Endothelial cell of umbilical vein (primary cell): ENCODE measurements around the gene TMEM52B. TPM values are rescaled to one million over a fixed set of nuclear protein-coding genes. Genes with fewer than 3 reads are reported as not detected.
A peak's percentile ranks its signal among the peaks of the same experiment; 100 is the strongest.

ENCODE experiments used
- BruUV-seq: library from RNA; stranded (reverse); fragments of 400-500 nt; replicated peaks from 2 replicates; lab custom pipeline; 2021; lab: Mats Ljungman, UMichigan
- CTCF ChIA-PET: fragments of 300-600, 350-600 bp; sonication (Branson Sonifier 250); formaldehyde crosslinking; loops from one replicate; lab custom pipeline; 2021; ENCODE audit warnings: antibody characterized with exemption, inconsistent platforms; lab: Charles Lee
- POLR2A ChIA-PET: fragments of 300-600, 350-600 bp; sonication (Branson Sonifier 250); formaldehyde crosslinking; loops from one replicate; lab custom pipeline; 2021; ENCODE audit warnings: antibody characterized with exemption, inconsistent platforms; lab: Charles Lee
- DNase-seq: peaks from one replicate; pipeline ENCODE4 v3.0.0-alpha.2; 2011; ENCODE audit warnings: low read depth, low spot score
- FAIRE-seq: peaks from 2 replicates; lab custom pipeline; 2011; peaks lifted over from hg19 to GRCh38; lab: Jason Lieb, UNC
- H2AFZ ChIP-seq: 2 replicates; pipeline ENCODE4 v1.6.0; 2012; ENCODE audit warnings: low read depth, low read length, control low read depth, inconsistent platforms
- H3K27ac ChIP-seq: 2 replicates; pipeline ENCODE4 v1.5.1; 2011; ENCODE audit warnings: low read depth, mild to moderate bottlenecking, control low read depth, low read length, moderate library complexity; ENCODE audit not compliant: insufficient read depth
- H3K27me3 ChIP-seq, 2 experiments: 2 replicates each; pipeline versions ENCODE4 v1.6.0 to v1.6.1; 2011; ENCODE audit warnings: low read length in 2 of 2, mixed read lengths in 1 of 2; ENCODE audit not compliant: control insufficient read depth in 2 of 2, insufficient read depth in 2 of 2
- H3K36me3 ChIP-seq, 2 experiments: 2 replicates in 1 of 2; 3 replicates in 1 of 2; pipeline ENCODE4 v1.5.1; 2011; ENCODE audit warnings: low read length in 2 of 2, mild to moderate bottlenecking in 1 of 2, moderate library complexity in 1 of 2; ENCODE audit not compliant: control insufficient read depth in 2 of 2, insufficient read depth in 2 of 2; ENCODE audit errors: extremely low read depth in 1 of 2
- H3K4me1 ChIP-seq: 3 replicates; pipeline ENCODE4 v1.5.1; 2011; ENCODE audit warnings: mild to moderate bottlenecking, low read length; ENCODE audit not compliant: control insufficient read depth, insufficient read depth; ENCODE audit errors: extremely low read depth
- H3K4me2 ChIP-seq: 2 replicates; pipeline ENCODE4 v1.6.1; 2011; ENCODE audit warnings: low read length, control low read depth, mixed read lengths; ENCODE audit not compliant: insufficient read depth
- H3K4me3 ChIP-seq, 3 experiments: fragments of 200-600 bp in 1 of 3; sonication (generic), shearing (Covaris generic) in 1 of 3; replicated peaks in 1 of 3; 2 replicates each; pipeline ENCODE4 v1.5.1; 2011 to 2016; ENCODE audit warnings: control low read depth in 3 of 3, low read length in 3 of 3, mild to moderate bottlenecking in 2 of 3, inconsistent platforms in 1 of 3, low read depth in 1 of 3, moderate library complexity in 1 of 3; ENCODE audit not compliant: insufficient read depth in 1 of 3
- H3K79me2 ChIP-seq: 2 replicates; pipeline ENCODE4 v1.6.0; 2012; ENCODE audit warnings: low read length, inconsistent platforms; ENCODE audit not compliant: control insufficient read depth, insufficient read depth
- H3K9ac ChIP-seq: replicated peaks from 2 replicates; pipeline ENCODE3; 2011; ENCODE audit warnings: low read length, control low read depth; ENCODE audit not compliant: insufficient read depth; ENCODE audit errors: extremely low read depth
- H3K9me1 ChIP-seq: replicated peaks from 3 replicates; pipeline ENCODE4 v1.6.0; 2011; ENCODE audit warnings: mild to moderate bottlenecking, low read length; ENCODE audit not compliant: control insufficient read depth, insufficient read depth; ENCODE audit errors: extremely low read depth
- H3K9me3 ChIP-seq: replicated peaks from 2 replicates; pipeline ENCODE4 v1.5.1; 2012; ENCODE audit warnings: low read length, inconsistent platforms; ENCODE audit not compliant: control insufficient read depth, insufficient read depth
- H4K20me1 ChIP-seq: replicated peaks from 2 replicates; pipeline ENCODE3; 2011; ENCODE audit warnings: mild to moderate bottlenecking, low read length; ENCODE audit not compliant: control insufficient read depth, insufficient read depth; ENCODE audit errors: extremely low read depth
- EZH2 ChIP-seq: IDR thresholded peaks from 2 replicates; pipeline ENCODE4 v1.6.1; 2012; ENCODE audit warnings: borderline replicate concordance, low read depth, mild to moderate bottlenecking, moderate library complexity, low read length, inconsistent platforms; ENCODE audit not compliant: severe bottlenecking
- FOS ChIP-seq: IDR thresholded peaks from 2 replicates; pipeline ENCODE4 v1.6.1; 2011; ENCODE audit warnings: mild to moderate bottlenecking, low read length, moderate library complexity, borderline replicate concordance; ENCODE audit not compliant: insufficient read depth
- GATA2 ChIP-seq: IDR thresholded peaks from 2 replicates; pipeline ENCODE4 v1.7.0; 2011; ENCODE audit warnings: low read depth, mild to moderate bottlenecking, moderate library complexity, mixed read lengths, low read length; ENCODE audit not compliant: insufficient read length, insufficient read depth
- JUN ChIP-seq: IDR thresholded peaks from 2 replicates; pipeline ENCODE4 v1.6.1; 2011; ENCODE audit warnings: borderline replicate concordance, low read depth; ENCODE audit not compliant: insufficient read length, insufficient read depth
- MAX ChIP-seq: IDR thresholded peaks from 2 replicates; pipeline ENCODE4 v1.6.1; 2011; ENCODE audit not compliant: insufficient read depth, insufficient read length
- MYC ChIP-seq: IDR thresholded peaks from one replicate; pipeline ENCODE4 v1.6.1; 2011; ENCODE audit warnings: mild to moderate bottlenecking, low read depth, low read length
- POLR2A ChIP-seq: IDR thresholded peaks from 2 replicates; pipeline ENCODE4 v1.6.1; 2012; ENCODE audit warnings: low read depth, mild to moderate bottlenecking, control low read depth, low read length
- POLR2AphosphoS5 ChIP-seq: IDR thresholded peaks from 2 replicates; pipeline ENCODE4 v1.6.1; 2012; ENCODE audit warnings: low read depth, mild to moderate bottlenecking, control low read depth, low read length, moderate library complexity; ENCODE audit not compliant: insufficient read depth
- dilution Hi-C: fragments of 300-500 bp; cut with MboI; formaldehyde crosslinking; loops from one replicate; pipeline ENCODE4 v1.15.0; 2019; ENCODE audit warnings: low sequenced_read_pairs; ENCODE audit not compliant: extremely low pct_ligation_motif_present
- intact Hi-C: fragments of 100-400 bp; cut with micrococcal nuclease; formaldehyde crosslinking; loops from one replicate; pipeline ENCODE4 v1.10.0; 2022
- polyA plus RNA-seq, 4 experiments: library from polyadenylated mRNA; depleted of rRNA in 3 of 4; stranded (reverse) in 3 of 4; unstranded in 1 of 4; fragments of >200 nt; gene quantifications; 2 replicates each; pipeline versions ENCODE4 v1.2.1 to v1.2.3, GENCODE V29; 2011 to 2012; ENCODE audit warnings: missing spikeins in 1 of 4
- total RNA-seq: library from RNA; stranded (reverse); gene quantifications from 2 replicates; pipeline ENCODE4 v1.2.3, GENCODE V29; 2021
- TF ChIP-seq, protein P1 (sequence below), 2 donors: IDR thresholded peaks; 1 replicate in 1 of 2; 2 replicates in 1 of 2; pipeline ENCODE4 v1.5.1; 2011; ENCODE audit warnings: low read length in 2 of 2, mild to moderate bottlenecking in 2 of 2, moderate library complexity in 2 of 2, control low read depth in 1 of 2, inconsistent platforms in 1 of 2, low read depth in 1 of 2; ENCODE audit not compliant: insufficient read depth in 1 of 2; ENCODE audit errors: extremely low read depth in 1 of 2

The TMEM52B gene
- total and polyA plus RNA-seq, 2 donors (not counting 3 experiments of a cell fraction or from before 2014, with no cell fraction given), result 0.24 TPM; not detected in 1

DNA sequence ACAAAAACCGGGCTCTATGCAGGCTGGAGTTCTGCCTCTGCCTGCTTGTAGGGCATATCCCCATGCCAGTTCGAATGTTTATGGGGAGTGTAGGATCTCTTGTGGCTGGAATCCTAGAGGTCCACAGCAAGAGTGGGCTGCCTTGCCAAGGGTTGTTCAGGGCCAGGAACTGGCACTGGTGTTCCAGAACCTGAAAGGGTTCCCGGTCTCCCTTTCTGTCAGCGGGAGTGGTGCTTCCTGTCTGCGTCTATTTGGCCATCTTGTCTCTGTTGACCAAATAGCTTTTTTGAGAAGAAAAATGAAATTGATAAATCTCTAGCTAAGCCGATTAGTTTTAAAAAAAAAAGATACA lies 24.7 kb upstream of the TMEM52B start:
- no peak overlapping the region for H3K27ac ChIP-seq
- peak overlapping the region; percentile 91 for H3K4me2 ChIP-seq
- no peaks in the 10 kb centered on the region for H4K20me1 ChIP-seq
- no peaks in the 10 kb centered on the region for H3K9me3 ChIP-seq
- H3K9ac ChIP-seq, result no peak overlapping the region
- no peaks in the 10 kb centered on the region for H3K79me2 ChIP-seq
- ChIA-PET POLR2A (no interaction called here), CTCF (interaction anchor here (0.8 to 4.0 kb wide), 11 partner anchors 10 to 596 kb away, joined by 3 to 49 read pairs (median 6); partner anchors contain the start of genes GABARAPL1 and OLR1)
- H3K4me3 ChIP-seq, result peak overlapping the region in 2 of 3 experiments; percentile 44 to 67
- intact Hi-C loops (loop anchor here (10.0 kb wide), 1 partner anchor 181 kb away; no protein-coding TSS in a partner anchor), dilution Hi-C loops (no loop called here)
- DNase-seq (no peak), FAIRE-seq (no peak)
- peaks cover 5% of the 10 kb centered on the region for H3K4me1 ChIP-seq
- no TSS peak for BruUV-seq
- H2AFZ ChIP-seq, result peak overlapping the region; percentile 99
- H3K36me3 ChIP-seq, result no peaks in the 10 kb centered on the region
- H3K9me1 ChIP-seq, result no peaks in the 10 kb centered on the region
- TF ChIP-seq POLR2AphosphoS5 (no peak), MAX (no peak), MYC (no peak), FOS (no peak), GATA2 (no peak), JUN (no peak), EZH2 (no peak), POLR2A (no peak)
- TF ChIP-seq, protein P1, sequence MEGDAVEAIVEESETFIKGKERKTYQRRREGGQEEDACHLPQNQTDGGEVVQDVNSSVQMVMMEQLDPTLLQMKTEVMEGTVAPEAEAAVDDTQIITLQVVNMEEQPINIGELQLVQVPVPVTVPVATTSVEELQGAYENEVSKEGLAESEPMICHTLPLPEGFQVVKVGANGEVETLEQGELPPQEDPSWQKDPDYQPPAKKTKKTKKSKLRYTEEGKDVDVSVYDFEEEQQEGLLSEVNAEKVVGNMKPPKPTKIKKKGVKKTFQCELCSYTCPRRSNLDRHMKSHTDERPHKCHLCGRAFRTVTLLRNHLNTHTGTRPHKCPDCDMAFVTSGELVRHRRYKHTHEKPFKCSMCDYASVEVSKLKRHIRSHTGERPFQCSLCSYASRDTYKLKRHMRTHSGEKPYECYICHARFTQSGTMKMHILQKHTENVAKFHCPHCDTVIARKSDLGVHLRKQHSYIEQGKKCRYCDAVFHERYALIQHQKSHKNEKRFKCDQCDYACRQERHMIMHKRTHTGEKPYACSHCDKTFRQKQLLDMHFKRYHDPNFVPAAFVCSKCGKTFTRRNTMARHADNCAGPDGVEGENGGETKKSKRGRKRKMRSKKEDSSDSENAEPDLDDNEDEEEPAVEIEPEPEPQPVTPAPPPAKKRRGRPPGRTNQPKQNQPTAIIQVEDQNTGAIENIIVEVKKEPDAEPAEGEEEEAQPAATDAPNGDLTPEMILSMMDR (IDR thresholded peaks at IDR 0.05; ENCODE audit: extremely low read depth in 1 of 2, insufficient read depth in 1 of 2, low read depth in 1 of 2, low read length in 2 of 2), result no peak
- peaks cover 0 to 2% of the 10 kb centered on the region in 2 experiments for H3K27me3 ChIP-seq
